ENCODE results near the gene KRT15. TPM values are rescaled to one million over a fixed set of nuclear protein-coding genes. Genes with fewer than 3 reads are reported as not detected.

Gene KRT15
- total RNA-seq, 2 experiments from 2014 or later, result not detected

DNA sequence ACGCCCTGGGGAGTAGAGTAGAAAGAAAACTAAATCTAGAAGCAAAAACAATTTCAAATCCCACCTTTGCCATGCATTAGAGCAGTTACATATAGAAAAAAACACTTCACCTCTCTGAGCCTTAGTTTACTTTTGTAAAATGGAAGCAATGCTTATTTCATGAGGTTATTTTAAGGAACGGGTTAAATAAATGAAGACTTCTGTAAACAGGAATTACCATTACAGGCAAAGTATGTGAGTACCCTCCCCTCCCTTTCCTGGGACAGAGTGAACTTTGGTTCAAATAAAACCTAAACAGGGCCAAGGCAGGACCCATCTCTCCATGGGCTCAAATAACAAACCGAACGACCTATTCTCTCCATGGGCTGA is 4.5 kb upstream of the KRT15 start:
- no peaks in the 10 kb centered on the region for H3K36me3 Mint-ChIP-seq (ENCODE audit: low read depth)
- H3K4me1 Mint-ChIP-seq, result peaks cover 3% of the 10 kb centered on the region
- ATAC-seq (no peak), DNase-seq (no peak)
- intact Hi-C loops (cut with DNase I, micrococcal nuclease), result no loop called here
- no peaks in the 10 kb centered on the region for H3K9me3 Mint-ChIP-seq (ENCODE audit: low read depth)
- CTCF ChIA-PET, result no interaction called here
- H3K4me3 Mint-ChIP-seq, result no peak overlapping the region
- POLR2A ChIA-PET, result no interaction called here
- H3K27ac Mint-ChIP-seq, result no peak overlapping the region
- peaks cover 14% of the 10 kb centered on the region for H3K27me3 Mint-ChIP-seq

DNA sequence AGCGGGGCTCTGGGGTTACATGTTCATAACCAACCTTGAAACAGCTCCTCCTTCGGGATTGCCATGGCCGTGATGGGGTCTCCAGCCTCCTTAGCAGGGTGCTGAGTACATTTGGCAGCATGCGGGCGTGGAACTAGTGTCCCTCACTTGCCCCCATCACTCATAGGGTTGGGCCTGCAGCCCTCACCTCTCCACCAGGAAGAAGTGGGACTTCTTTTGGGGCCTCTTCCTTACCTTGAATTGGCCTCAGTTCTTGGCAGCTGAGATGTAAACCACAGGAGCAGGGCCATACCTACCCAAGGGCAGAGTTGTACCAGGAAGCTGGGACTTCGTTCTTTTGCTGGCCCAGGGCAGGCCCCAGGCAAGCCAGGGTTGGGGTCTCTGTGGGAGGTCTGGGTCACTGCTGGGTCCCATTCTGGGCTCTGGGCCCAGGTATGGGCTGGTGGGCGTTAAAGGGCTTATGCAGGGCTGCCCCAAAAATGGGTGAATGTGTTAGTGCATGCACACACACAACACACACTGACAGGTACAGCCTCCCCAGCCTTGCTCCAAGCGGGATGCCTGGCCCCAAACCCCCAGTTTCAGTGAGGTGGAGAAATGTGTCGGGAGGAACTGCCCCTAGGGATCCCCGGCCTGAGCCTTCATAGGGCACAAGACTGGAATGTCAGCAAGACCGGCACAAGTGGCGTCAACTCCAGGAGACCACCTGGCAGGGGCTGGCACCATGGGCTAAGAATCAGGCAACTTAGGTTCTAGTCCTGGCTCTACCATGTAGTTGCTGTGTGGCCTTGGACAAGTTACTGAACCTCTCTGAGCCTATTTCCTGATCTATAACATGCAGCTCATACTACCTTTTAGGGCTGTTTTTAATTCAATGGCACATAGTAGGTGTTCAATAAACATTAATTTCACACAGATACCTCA is 3.9 kb upstream of the KRT15 start:
- CTCF ChIA-PET, result interaction anchor here (1.1 kb wide), 1 partner anchor 27 kb away, joined by 3 read pairs; no protein-coding TSS in a partner anchor
- ATAC-seq (no peak), DNase-seq (no peak)
- no peaks in the 10 kb centered on the region for H3K36me3 Mint-ChIP-seq (ENCODE audit: low read depth)
- POLR2A ChIA-PET, result interaction anchor here (0.6 kb wide), 1 partner anchor 977 kb away, joined by 5 read pairs; no protein-coding TSS in a partner anchor
- no peak overlapping the region for H3K4me3 Mint-ChIP-seq
- intact Hi-C loops (cut with DNase I, micrococcal nuclease), result no loop called here
- H3K4me1 Mint-ChIP-seq, result peaks cover 3% of the 10 kb centered on the region
- no peak overlapping the region for H3K27ac Mint-ChIP-seq
- H3K9me3 Mint-ChIP-seq (ENCODE audit: low read depth), result no peaks in the 10 kb centered on the region
- H3K27me3 Mint-ChIP-seq, result peaks cover 14% of the 10 kb centered on the region

DNA sequence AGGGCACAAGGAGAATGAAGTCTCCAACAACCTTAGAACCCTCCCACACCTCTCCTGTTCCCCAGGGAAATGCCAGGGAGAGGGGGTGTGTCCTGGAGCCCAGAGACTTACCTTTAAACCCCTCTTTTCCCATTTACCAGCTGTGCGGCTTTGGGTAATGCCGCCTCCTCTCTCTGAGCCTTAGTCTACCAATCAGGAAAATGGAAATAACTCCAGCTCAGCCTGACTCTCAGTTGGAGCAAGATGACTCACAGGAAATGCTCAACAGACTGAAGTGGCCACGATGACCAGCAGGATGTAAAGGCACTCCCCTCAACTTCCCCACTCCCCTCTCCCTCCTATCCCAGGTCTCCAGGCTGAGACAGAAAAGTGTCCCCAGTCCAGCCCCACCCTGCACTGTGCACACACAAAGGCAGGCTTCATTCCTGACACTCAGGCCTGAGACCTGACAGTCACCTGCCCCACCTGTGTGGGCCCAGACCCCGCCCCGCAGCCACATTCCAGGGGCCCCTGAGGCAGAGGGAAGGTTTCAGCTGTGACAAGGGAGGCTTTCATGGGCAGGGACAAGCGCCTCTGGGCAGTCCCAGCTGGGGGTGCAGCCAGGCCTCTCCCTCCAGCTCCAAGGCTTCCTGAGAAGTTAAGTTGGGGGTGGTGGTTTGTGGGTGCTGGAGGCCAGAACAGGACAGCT is 3.0 kb upstream of the KRT15 start:
- Mint-ChIP-seq H3K4me1 (no peaks in the 10 kb centered on the region), H3K9me3 (ENCODE audit: low read depth) (no peaks in the 10 kb centered on the region), H3K27ac (no peak overlapping the region), H3K27me3 (peaks cover 6% of the 10 kb centered on the region), H3K4me3 (no peak overlapping the region), H3K36me3 (ENCODE audit: low read depth) (no peaks in the 10 kb centered on the region)
- DNase-seq, result no peak
- CTCF ChIA-PET, result interaction anchor here (0.6 to 1.1 kb wide), 2 partner anchors 28 to 685 kb away, joined by 3 read pairs; no protein-coding TSS in a partner anchor
- intact Hi-C loops (cut with DNase I, micrococcal nuclease), result no loop called here
- POLR2A ChIA-PET, result interaction anchor here (0.6 kb wide), 1 partner anchor 978 kb away, joined by 5 read pairs; no protein-coding TSS in a partner anchor
- ATAC-seq, result no peak

DNA sequence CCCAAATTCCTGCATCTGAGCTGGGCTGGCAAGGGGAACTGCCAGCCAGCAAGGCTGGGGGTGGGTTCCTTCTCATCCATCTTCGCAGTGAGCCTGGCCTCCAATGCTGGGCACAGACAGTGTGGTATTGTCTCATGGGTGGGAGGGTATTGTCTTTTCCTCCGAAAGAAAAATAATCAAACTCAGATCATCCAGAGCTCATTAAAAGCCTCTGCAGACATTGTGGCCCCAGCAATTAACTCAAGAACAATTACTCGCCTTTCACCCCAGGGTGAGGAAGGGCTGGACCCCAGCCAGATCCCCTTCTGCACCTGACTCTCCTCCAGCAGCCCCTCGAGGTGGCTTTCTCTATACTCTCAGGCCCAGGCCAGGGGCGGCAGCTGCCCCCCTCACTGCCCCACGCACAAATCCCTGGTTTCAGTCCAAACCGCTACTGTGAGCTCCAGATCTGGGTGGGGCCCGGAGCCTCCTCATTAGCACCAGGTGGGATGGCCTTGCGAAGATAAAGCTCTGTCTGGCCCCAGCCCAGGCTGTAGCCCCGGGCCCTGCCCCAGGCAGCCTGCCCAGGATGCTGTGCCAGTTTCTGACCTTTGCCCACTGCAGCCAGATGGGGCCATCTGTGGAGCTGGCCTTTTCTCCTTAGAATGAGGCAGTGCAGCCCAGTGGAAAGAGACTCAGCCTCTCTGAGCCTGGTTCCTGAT is 2.3 kb upstream of the KRT15 start:
- no peaks in the 10 kb centered on the region for H3K36me3 Mint-ChIP-seq (ENCODE audit: low read depth)
- ChIA-PET CTCF (interaction anchor here (0.6 to 0.8 kb wide), 2 partner anchors 142 to 685 kb away, joined by 3 read pairs; no protein-coding TSS in a partner anchor), POLR2A (no interaction called here)
- no peak overlapping the region for H3K27ac Mint-ChIP-seq
- intact Hi-C loops (cut with DNase I, micrococcal nuclease), result no loop called here
- no peaks in the 10 kb centered on the region for H3K9me3 Mint-ChIP-seq (ENCODE audit: low read depth)
- H3K4me1 Mint-ChIP-seq, result no peaks in the 10 kb centered on the region
- ATAC-seq (no peak), DNase-seq (no peak)
- no peak overlapping the region for H3K4me3 Mint-ChIP-seq
- H3K27me3 Mint-ChIP-seq, result peaks cover 4% of the 10 kb centered on the region

DNA sequence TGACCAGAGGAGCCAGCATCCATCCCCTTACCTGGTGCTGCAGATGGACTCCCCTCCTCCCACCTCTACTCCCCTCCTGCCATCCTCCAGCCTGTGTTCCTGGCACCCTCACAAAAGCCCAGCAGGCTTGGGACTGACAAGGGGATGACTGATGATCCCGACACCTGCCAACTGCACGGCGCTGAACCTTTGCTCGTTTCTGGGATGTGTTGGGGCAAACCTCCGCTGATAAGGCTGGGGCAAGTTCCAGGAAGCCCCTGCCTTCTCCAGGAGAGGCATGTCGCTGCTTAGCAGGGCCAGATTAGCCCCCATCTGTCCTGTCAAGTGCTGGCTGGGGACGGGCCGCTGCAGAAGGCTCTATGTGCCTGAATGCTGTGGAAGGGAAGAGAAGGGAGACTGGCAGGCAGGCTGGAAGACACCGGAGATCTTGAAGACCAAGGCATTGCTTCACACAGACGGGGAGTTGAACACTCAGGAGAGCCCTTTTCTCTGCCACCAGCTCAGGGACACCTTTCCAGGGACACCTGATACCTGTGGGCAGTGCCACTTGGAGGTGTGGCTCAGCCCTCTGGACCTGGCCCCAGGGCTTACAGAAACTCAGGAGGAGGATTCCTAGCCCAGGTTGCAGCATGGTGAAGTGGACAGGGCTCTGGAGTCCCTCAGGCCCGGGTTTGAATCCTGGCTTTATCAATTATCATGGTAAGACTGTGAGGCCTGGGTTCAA is 973 bp upstream of the KRT15 start:
- CTCF ChIA-PET, result no interaction called here
- DNase-seq (no peak), ATAC-seq (no peak)
- Mint-ChIP-seq H3K36me3 (ENCODE audit: low read depth) (no peaks in the 10 kb centered on the region), H3K27me3 (no peaks in the 10 kb centered on the region), H3K4me3 (no peak overlapping the region), H3K9me3 (ENCODE audit: low read depth) (no peaks in the 10 kb centered on the region), H3K27ac (no peak overlapping the region), H3K4me1 (no peaks in the 10 kb centered on the region)
- POLR2A ChIA-PET, result no interaction called here
- intact Hi-C loops (cut with DNase I, micrococcal nuclease), result no loop called here

- no peak overlapping the region for H3K27ac Mint-ChIP-seq
- DNase-seq, result no peak
- no peak for ATAC-seq
- H3K4me3 Mint-ChIP-seq, result no peak overlapping the region
- ChIA-PET CTCF (interaction anchor here (0.7 kb wide), 1 partner anchor 24 kb away, joined by 3 read pairs; no protein-coding TSS in a partner anchor), POLR2A (no interaction called here)
- H3K36me3 Mint-ChIP-seq (ENCODE audit: low read depth), result no peaks in the 10 kb centered on the region
- H3K27me3 Mint-ChIP-seq, result no peaks in the 10 kb centered on the region
- H3K9me3 Mint-ChIP-seq (ENCODE audit: low read depth), result no peaks in the 10 kb centered on the region
- intact Hi-C loops (cut with DNase I, micrococcal nuclease), result no loop called here
- H3K4me1 Mint-ChIP-seq, result no peaks in the 10 kb centered on the region
Observed at GRCh38 chr17:41518031-41518430, 659 bp downstream of the KRT15 start.

GRCh38 chr17:41516830-41517283 is 1.8 kb downstream of the KRT15 start:
- Mint-ChIP-seq H3K4me1 (no peaks in the 10 kb centered on the region), H3K27ac (no peak overlapping the region), H3K4me3 (no peak overlapping the region), H3K9me3 (ENCODE audit: low read depth) (no peaks in the 10 kb centered on the region), H3K36me3 (ENCODE audit: low read depth) (no peaks in the 10 kb centered on the region), H3K27me3 (no peaks in the 10 kb centered on the region)
- CTCF ChIA-PET, result no interaction called here
- ATAC-seq (no peak), DNase-seq (no peak)
- POLR2A ChIA-PET, result no interaction called here
- intact Hi-C loops (cut with DNase I, micrococcal nuclease), result no loop called here

DNA sequence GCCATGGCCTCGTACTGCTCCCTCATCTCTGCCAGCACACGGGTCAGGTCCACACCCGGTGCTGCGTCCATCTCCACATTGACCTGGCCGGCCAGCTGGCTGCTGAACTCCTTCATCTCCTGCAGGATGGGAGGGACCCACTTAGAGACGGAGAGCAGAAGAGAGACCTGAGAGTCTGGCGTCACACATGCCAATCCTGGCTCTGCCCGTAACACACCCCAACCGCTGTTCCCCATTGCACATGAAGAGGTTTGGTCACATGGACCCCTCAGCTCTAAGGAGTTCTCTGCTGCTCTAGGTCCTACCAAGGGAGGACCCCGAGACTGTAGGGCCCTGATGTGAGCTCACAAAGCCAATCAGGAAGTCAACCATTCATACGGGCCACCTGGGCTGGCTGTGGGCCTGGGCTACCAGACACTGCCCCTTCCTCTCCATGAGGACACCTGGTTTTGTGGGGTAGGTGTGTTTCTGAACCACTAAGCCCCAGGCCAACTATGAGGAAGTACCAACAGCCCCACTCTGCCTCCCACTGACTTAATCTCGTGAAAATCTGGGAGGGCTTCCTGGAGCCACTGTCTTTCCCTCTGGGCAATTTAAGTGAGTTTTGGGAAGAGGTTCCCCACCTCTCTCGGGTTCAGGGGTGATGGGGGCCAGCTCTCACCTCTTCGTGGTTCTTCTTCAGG is 2.4 kb downstream of the KRT15 start:
- no peak overlapping the region for H3K27ac Mint-ChIP-seq
- H3K36me3 Mint-ChIP-seq (ENCODE audit: low read depth), result no peaks in the 10 kb centered on the region
- no peaks in the 10 kb centered on the region for H3K27me3 Mint-ChIP-seq
- H3K4me3 Mint-ChIP-seq, result no peak overlapping the region
- no peak for ATAC-seq
- POLR2A ChIA-PET, result no interaction called here
- no peaks in the 10 kb centered on the region for H3K4me1 Mint-ChIP-seq
- CTCF ChIA-PET, result no interaction called here
- no peak for DNase-seq
- intact Hi-C loops (cut with DNase I, micrococcal nuclease), result no loop called here
- H3K9me3 Mint-ChIP-seq (ENCODE audit: low read depth), result no peaks in the 10 kb centered on the region

- no peaks in the 10 kb centered on the region for H3K9me3 Mint-ChIP-seq (ENCODE audit: low read depth)
- no peaks in the 10 kb centered on the region for H3K4me1 Mint-ChIP-seq
- no peak for DNase-seq
- no peak overlapping the region for H3K27ac Mint-ChIP-seq
- no peak for ATAC-seq
- intact Hi-C loops (cut with DNase I, micrococcal nuclease), result no loop called here
- H3K27me3 Mint-ChIP-seq, result no peaks in the 10 kb centered on the region
- CTCF ChIA-PET, result interaction anchor here (0.6 to 2.1 kb wide), 2 partner anchors 36 to 58 kb away, joined by 3 to 7 read pairs; no protein-coding TSS in a partner anchor
- POLR2A ChIA-PET, result no interaction called here
- H3K36me3 Mint-ChIP-seq (ENCODE audit: low read depth), result no peaks in the 10 kb centered on the region
- H3K4me3 Mint-ChIP-seq, result no peak overlapping the region
Observed at GRCh38 chr17:41513168-41513547, 5.5 kb downstream of the KRT15 start.

- H3K27me3 Mint-ChIP-seq, result no peaks in the 10 kb centered on the region
- no peak overlapping the region for H3K4me3 Mint-ChIP-seq
- no peaks in the 10 kb centered on the region for H3K36me3 Mint-ChIP-seq (ENCODE audit: low read depth)
- H3K4me1 Mint-ChIP-seq, result no peaks in the 10 kb centered on the region
- CTCF ChIA-PET, result interaction anchor here (0.6 to 2.1 kb wide), 2 partner anchors 36 to 58 kb away, joined by 3 to 7 read pairs; no protein-coding TSS in a partner anchor
- no peak overlapping the region for H3K27ac Mint-ChIP-seq
- no peak for ATAC-seq
- DNase-seq, result no peak
- intact Hi-C loops (cut with DNase I, micrococcal nuclease), result no loop called here
- POLR2A ChIA-PET, result no interaction called here
- no peaks in the 10 kb centered on the region for H3K9me3 Mint-ChIP-seq (ENCODE audit: low read depth)
Observed at GRCh38 chr17:41512546-41513167, 6.0 kb downstream of the KRT15 start.
